Liver (tissue), 9 donors: ENCODE data around the gene NLK. TPM values are rescaled to one million over a fixed set of nuclear protein-coding genes. Genes with fewer than 3 reads are reported as not detected.

ENCODE experiments used
- DNase-seq: peaks from one replicate; pipeline ENCODE4 v3.0.0-alpha.2; 2017; ENCODE audit warnings: low spot score
- H3K27ac ChIP-seq, 2 donors: one replicate each; pipeline ENCODE4 v1.7.0; 2013; ENCODE audit warnings: inconsistent platforms in 2 of 2, low read length in 2 of 2, control low read depth in 1 of 2, low read depth in 1 of 2, mild to moderate bottlenecking in 1 of 2
- H3K27me3 ChIP-seq, 4 donors: one replicate each; pipeline versions ENCODE4 v1.6.1 to v1.7.0; 2013; ENCODE audit warnings: low read length in 3 of 4, inconsistent platforms in 1 of 4, mild to moderate bottlenecking in 1 of 4, moderate library complexity in 1 of 4; ENCODE audit not compliant: control insufficient read depth in 4 of 4, insufficient read depth in 4 of 4
- H3K36me3 ChIP-seq, 4 donors: one replicate each; pipeline versions ENCODE4 v1.6.1 to v1.7.0; 2013; ENCODE audit warnings: low read length in 3 of 4, mild to moderate bottlenecking in 3 of 4, low read depth in 1 of 4, moderate library complexity in 1 of 4; ENCODE audit not compliant: control insufficient read depth in 4 of 4, insufficient read depth in 3 of 4
- H3K4me1 ChIP-seq, 4 donors: one replicate each; pipeline versions ENCODE4 v1.6.1 to v1.7.0; 2013; ENCODE audit warnings: low read length in 3 of 4, mild to moderate bottlenecking in 3 of 4, moderate library complexity in 1 of 4; ENCODE audit not compliant: control insufficient read depth in 4 of 4, insufficient read depth in 4 of 4
- H3K4me3 ChIP-seq, 3 donors: one replicate each; pipeline versions ENCODE4 v1.6.1 to v1.7.0; 2013; ENCODE audit warnings: low read length in 3 of 3, control low read depth in 1 of 3, low read depth in 1 of 3, mild to moderate bottlenecking in 1 of 3
- H3K9ac ChIP-seq, 2 donors: one replicate each; pipeline ENCODE4 v1.7.0; 2013; ENCODE audit warnings: low read length in 2 of 2, mild to moderate bottlenecking in 2 of 2, moderate library complexity in 2 of 2, control low read depth in 1 of 2, low read depth in 1 of 2
- H3K9me3 ChIP-seq, 4 donors: one replicate each; pipeline versions ENCODE4 v1.6.1 to v1.7.0; 2013; ENCODE audit warnings: low read length in 3 of 4; ENCODE audit not compliant: control insufficient read depth in 4 of 4
- ATF3 ChIP-seq: IDR thresholded peaks from 2 replicates; pipeline ENCODE4 v1.6.1; 2016; ENCODE audit warnings: antibody characterized with exemption
- CTCF ChIP-seq: fragments of 150-350 bp; IDR thresholded peaks from 2 replicates; pipeline ENCODE4 v1.5.1; 2017; ENCODE audit warnings: improper control_type of control experiment, low read depth, low read length; ENCODE audit not compliant: missing input control
- EGR1 ChIP-seq, 2 donors: IDR thresholded peaks; 2 replicates each; pipeline ENCODE4 v1.6.1; 2016 to 2018; ENCODE audit warnings: antibody characterized with exemption in 2 of 2, low read depth in 2 of 2
- FOXA1 ChIP-seq: IDR thresholded peaks from 2 replicates; pipeline ENCODE4 v1.6.1; 2016; ENCODE audit warnings: antibody characterized with exemption
- FOXA2 ChIP-seq: IDR thresholded peaks from 2 replicates; pipeline ENCODE4 v1.6.1; 2016; ENCODE audit warnings: antibody characterized with exemption
- GABPA ChIP-seq, 2 donors: IDR thresholded peaks in 1 of 2; conservative IDR thresholded peaks in 1 of 2; 2 replicates each; pipeline ENCODE4 v1.6.1; 2016; ENCODE audit warnings: antibody characterized with exemption in 2 of 2, mild to moderate bottlenecking in 1 of 2, moderate library complexity in 1 of 2
- HNF4A ChIP-seq, 2 donors: conservative IDR thresholded peaks; 2 replicates each; pipeline ENCODE4 v1.6.1; 2016; ENCODE audit warnings: antibody characterized with exemption in 2 of 2, mild to moderate bottlenecking in 2 of 2
- HNF4G ChIP-seq: IDR thresholded peaks from 2 replicates; pipeline ENCODE4 v1.6.1; 2016; ENCODE audit warnings: antibody characterized with exemption
- JUND ChIP-seq, 2 donors: IDR thresholded peaks; 2 replicates each; pipeline ENCODE4 v1.6.1; 2016; ENCODE audit warnings: antibody characterized with exemption in 2 of 2
- MAX ChIP-seq: IDR thresholded peaks from 2 replicates; pipeline ENCODE4 v1.6.1; 2016; ENCODE audit warnings: antibody characterized with exemption
- NR2F2 ChIP-seq: IDR thresholded peaks from 2 replicates; pipeline ENCODE4 v1.6.1; 2016; ENCODE audit warnings: antibody characterized with exemption
- RAD21 ChIP-seq, 2 donors: IDR thresholded peaks; 2 replicates each; pipeline ENCODE4 v1.6.1; 2016; ENCODE audit warnings: antibody characterized with exemption in 2 of 2, mild to moderate bottlenecking in 2 of 2
- REST ChIP-seq: IDR thresholded peaks from 2 replicates; pipeline ENCODE4 v1.6.1; 2016; ENCODE audit warnings: antibody characterized with exemption, mild to moderate bottlenecking
- RXRA ChIP-seq, 2 donors: IDR thresholded peaks; 2 replicates each; pipeline ENCODE4 v1.6.1; 2017 to 2018; ENCODE audit warnings: antibody characterized with exemption in 2 of 2, mild to moderate bottlenecking in 1 of 2
- SP1 ChIP-seq: IDR thresholded peaks from 2 replicates; pipeline ENCODE4 v1.6.1; 2018; ENCODE audit warnings: antibody characterized with exemption, mild to moderate bottlenecking
- TAF1 ChIP-seq: conservative IDR thresholded peaks from 2 replicates; pipeline ENCODE4 v1.6.1; 2016; ENCODE audit warnings: antibody characterized with exemption, mild to moderate bottlenecking
- YY1 ChIP-seq: IDR thresholded peaks from 2 replicates; pipeline ENCODE4 v1.6.1; 2016; ENCODE audit warnings: antibody characterized with exemption, mild to moderate bottlenecking
- ZBTB33 ChIP-seq: IDR thresholded peaks from 2 replicates; pipeline ENCODE4 v1.6.1; 2016; ENCODE audit warnings: antibody characterized with exemption
- WGBS: extraction: QIAGEN DNeasy Blood & Tissue Kit; methylation state at CpG from one replicate; pipeline ENCODE4 v1.1.7; 2013; 5-methylcytosine and 5-hydroxymethylcytosine counted together
- polyA plus RNA-seq, 2 donors: library from polyadenylated mRNA; stranded (reverse) in 1 of 2; unstranded in 1 of 2; fragments of 200-250 nt in 1 of 2; fragments of >200 nt in 1 of 2; fragmentation: Nextera tagmentation in 1 of 2; extraction: Ambion mirVana in 1 of 2; gene quantifications; one replicate each; pipeline versions ENCODE4 v1.2.1 to v1.2.3, GENCODE V29; 2013 to 2015
- total RNA-seq, 2 donors: library from RNA; depleted of rRNA; stranded (reverse); fragments of >200 nt; gene quantifications; one replicate each; pipeline ENCODE4 v1.2.3, GENCODE V29; 2014
- donor health status: healthy.
- donor health status: healthy.
- donor health status: healthy.
- donor health status: healthy.
- donor health status: healthy.

NLK gene
- total and polyA plus RNA-seq, 4 donors = 4.4 to 17.4 (median 9.2) TPM

GRCh38 chr17:28049071-28049470 lies 6.6 kb downstream of the NLK start:
- 99% methylated on average over 1 of the region's 1 CpG for WGBS

More at GRCh38 chr17:28049071-28049470, 6.6 kb downstream of the NLK start:
- H3K9me3 ChIP-seq = no peaks in the 10 kb centered on the region
- H3K4me3 ChIP-seq = no peak overlapping the region
- peaks cover 16 to 36% (median 19%) of the 10 kb centered on the region in 4 donors for H3K4me1 ChIP-seq
- TF ChIP-seq FOXA2 (no peak), EGR1 (IDR thresholded peaks at IDR 0.05; ENCODE audit: low read depth in 2 of 2) (no peak), MAX (no peak), HNF4G (no peak), ZBTB33 (no peak), YY1 (no peak), HNF4A (conservative IDR thresholded peaks at IDR 0.05) (no peak), RAD21 (IDR thresholded peaks at IDR 0.05) (no peak), FOXA1 (no peak), GABPA (IDR thresholded peaks at IDR 0.05 in 1 of 2, conservative IDR thresholded peaks at IDR 0.05 in 1 of 2) (no peak), NR2F2 (no peak), TAF1 (no peak), JUND (IDR thresholded peaks at IDR 0.05) (no peak), REST (no peak), SP1 (no peak), RXRA (IDR thresholded peaks at IDR 0.05) (no peak), ATF3 (no peak), CTCF (no peak)
- DNase-seq = no peak
- H3K27me3 ChIP-seq = no peaks in the 10 kb centered on the region
- peaks cover 0 to 2% (median 0%) of the 10 kb centered on the region in 4 donors for H3K36me3 ChIP-seq
- no peak overlapping the region for H3K27ac ChIP-seq
- no peak overlapping the region for H3K9ac ChIP-seq
